Skeletal muscle tissue (tissue), 4 donors: ENCODE data around the gene L3MBTL4. TPM values are rescaled to one million over a fixed set of nuclear protein-coding genes. Genes with fewer than 3 reads are reported as not detected.

ENCODE experiments used
- H3K27ac ChIP-seq: one replicate; pipeline ENCODE4 v1.7.0; 2013; ENCODE audit warnings: mild to moderate bottlenecking, low read depth, low read length, inconsistent platforms
- H3K27me3 ChIP-seq, 3 donors: one replicate each; pipeline ENCODE4 v1.7.0; 2013; ENCODE audit warnings: low read length in 3 of 3; ENCODE audit not compliant: control insufficient read depth in 3 of 3, insufficient read depth in 3 of 3
- H3K36me3 ChIP-seq, 3 donors: one replicate each; pipeline ENCODE4 v1.7.0; 2013; ENCODE audit warnings: low read length in 3 of 3; ENCODE audit not compliant: control insufficient read depth in 3 of 3, insufficient read depth in 3 of 3
- H3K4me1 ChIP-seq, 3 donors: one replicate each; pipeline ENCODE4 v1.7.0; 2013; ENCODE audit warnings: low read length in 3 of 3, mild to moderate bottlenecking in 3 of 3; ENCODE audit not compliant: control insufficient read depth in 3 of 3, insufficient read depth in 3 of 3
- H3K4me3 ChIP-seq, 3 donors: one replicate each; pipeline ENCODE4 v1.7.0; 2013; ENCODE audit warnings: low read length in 3 of 3
- H3K9ac ChIP-seq, 3 donors: one replicate each; pipeline ENCODE4 v1.7.0; 2013; ENCODE audit warnings: low read length in 3 of 3, mild to moderate bottlenecking in 3 of 3, moderate library complexity in 2 of 3, low read depth in 1 of 3
- H3K9me3 ChIP-seq, 3 donors: one replicate each; pipeline ENCODE4 v1.7.0; 2013; ENCODE audit warnings: low read length in 3 of 3; ENCODE audit not compliant: control insufficient read depth in 3 of 3
- total RNA-seq: library from RNA; depleted of rRNA; stranded (reverse); fragments of >200 nt; gene quantifications from one replicate; pipeline ENCODE4 v1.2.3, GENCODE V29; 2014
- donor health status: Osteomylitis.

Gene L3MBTL4
- total RNA-seq: 5.2 TPM

DNA sequence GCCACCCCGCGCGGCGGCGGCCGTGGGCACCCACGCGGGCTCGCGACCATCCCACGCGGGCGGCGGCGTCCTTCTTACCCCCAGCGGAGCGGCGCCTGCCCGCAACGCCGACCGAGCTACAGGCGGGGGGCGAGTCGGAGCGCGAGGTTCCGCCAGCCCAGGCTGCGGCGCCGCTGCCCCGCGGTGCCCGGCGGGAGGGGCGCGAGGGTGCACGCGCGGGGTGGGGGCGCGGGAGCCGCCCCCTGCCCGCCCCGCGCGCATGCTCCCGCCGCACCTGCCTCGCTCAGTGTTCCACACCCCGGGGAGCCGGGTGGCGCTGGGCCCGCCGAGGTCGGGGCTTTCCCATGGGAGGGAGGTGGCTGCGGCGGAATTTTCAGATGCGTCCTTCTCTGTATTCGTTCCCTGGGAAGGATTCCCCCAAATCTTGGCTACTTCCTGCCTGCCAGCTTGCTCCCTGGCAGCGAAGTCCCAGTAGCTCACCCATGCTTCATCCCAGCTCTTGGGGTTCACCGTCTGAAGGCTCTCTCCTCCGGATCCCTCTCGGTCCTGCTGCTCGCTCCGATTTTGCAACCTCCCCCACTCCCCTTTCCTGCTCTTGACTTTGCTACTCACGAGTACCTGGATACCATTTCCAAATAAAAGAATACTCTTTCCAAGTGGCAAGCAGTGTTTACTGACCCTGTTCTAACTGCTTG lies at the start of gene L3MBTL4:
L3MBTL4 (minus strand) TSS at position 189 of the 695 bp plus-strand sequence. CDS start 103,286 bp downstream, outside the sequence.
- Histone ChIP-seq H3K9ac (peak within 1 kb of the TSS; percentile 43 to 74 (median 73)), H3K36me3 (no peaks in the 10 kb centered on the region), H3K9me3 (no peaks in the 10 kb centered on the region), H3K4me1 (peaks cover 3 to 7% (median 6%) of the 10 kb centered on the region in 3 donors), H3K27me3 (peaks cover 0 to 4% (median 0%) of the 10 kb centered on the region in 3 donors), H3K27ac (peak within 1 kb of the TSS; percentile 69), H3K4me3 (peak within 1 kb of the TSS; percentile 74 to 75 (median 75))

DNA sequence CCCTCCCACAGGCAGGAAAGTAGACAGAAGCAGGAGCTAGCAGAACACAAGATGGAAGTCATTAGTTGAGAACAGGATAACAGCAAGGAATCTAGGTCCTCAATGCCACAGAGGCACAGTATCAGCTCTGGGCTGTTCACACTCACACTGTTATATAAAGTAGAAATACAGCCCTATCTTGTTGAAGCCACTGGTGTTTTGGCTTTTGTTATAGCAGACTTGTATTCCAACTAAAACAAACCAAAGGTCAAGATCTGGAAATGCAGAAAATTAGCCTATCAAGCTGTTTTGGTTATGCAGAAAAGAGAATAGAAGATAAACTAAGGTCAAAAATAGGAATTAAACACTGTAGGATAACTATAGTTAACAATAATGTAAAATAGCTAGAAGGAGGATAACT lies 37.5 kb upstream of the L3MBTL4 start:
- Histone ChIP-seq H3K27me3 (no peaks in the 10 kb centered on the region), H3K27ac (no peak overlapping the region), H3K36me3 (no peaks in the 10 kb centered on the region)

DNA sequence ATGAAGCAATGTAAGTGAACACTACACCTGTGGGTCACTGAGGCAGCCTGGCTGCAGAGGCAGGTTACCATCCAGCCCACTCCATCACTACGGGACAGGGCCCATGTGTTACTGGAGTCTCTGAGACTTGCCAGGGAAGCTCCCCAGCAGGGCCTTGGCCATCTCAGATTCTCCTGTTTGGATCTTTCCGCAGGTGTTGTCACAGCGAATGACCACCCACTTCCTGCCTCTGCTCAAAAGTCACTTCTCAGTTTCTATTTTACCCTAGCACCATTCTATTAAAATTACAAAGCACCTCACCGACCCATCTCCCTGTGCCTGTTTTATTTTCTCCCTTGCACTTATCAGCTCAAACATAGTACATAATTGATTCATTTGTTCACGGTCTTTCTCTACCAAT lies 34.5 kb upstream of the L3MBTL4 start:
- Histone ChIP-seq H3K4me1 (no peaks in the 10 kb centered on the region), H3K36me3 (no peaks in the 10 kb centered on the region), H3K4me3 (no peak overlapping the region), H3K27ac (no peak overlapping the region), H3K9ac (no peak overlapping the region), H3K9me3 (no peaks in the 10 kb centered on the region), H3K27me3 (peaks cover 0 to 3% (median 0%) of the 10 kb centered on the region in 3 donors)

More for the DNA sequence above, 37.5 kb upstream of the L3MBTL4 start:
- Histone ChIP-seq H3K9me3 (no peaks in the 10 kb centered on the region), H3K4me1 (no peaks in the 10 kb centered on the region), H3K4me3 (no peak overlapping the region), H3K9ac (no peak overlapping the region)

DNA sequence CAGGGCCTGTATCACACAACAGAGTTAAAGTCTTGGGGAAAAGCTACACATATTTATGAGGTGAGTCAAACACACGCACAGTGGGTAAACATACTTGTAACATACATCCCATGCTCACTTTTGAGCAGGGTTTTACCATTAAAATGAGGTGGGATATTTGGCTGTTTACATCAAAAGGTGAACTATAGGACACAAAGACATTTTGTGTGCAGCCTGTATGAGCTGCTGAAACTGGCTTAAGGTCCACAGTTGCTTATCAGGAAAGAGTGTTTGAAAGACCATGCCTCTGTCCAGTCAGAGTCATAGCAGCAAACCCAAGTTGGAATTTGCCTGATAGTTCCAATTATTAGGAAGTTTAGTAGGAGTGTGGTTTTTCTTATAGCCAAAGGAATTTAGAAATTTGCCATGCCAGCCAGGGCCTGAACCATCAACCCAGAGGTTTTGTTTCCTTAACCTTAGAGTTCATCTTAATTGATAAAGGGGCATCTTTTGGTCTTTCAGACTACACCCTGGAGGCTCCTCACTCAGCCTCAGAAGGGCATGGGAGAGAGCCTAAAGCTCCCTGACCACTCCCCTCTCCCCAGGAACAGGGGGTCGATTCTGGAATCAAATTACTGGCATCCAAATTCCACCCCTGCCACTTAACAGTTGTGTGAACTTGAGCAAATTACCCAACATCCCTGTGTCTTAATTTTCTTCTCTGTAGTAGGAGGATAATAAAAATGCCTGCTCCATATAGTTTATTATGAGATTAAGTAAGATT lies 29.9 kb upstream of the L3MBTL4 start:
- no peaks in the 10 kb centered on the region for H3K36me3 ChIP-seq
- no peak overlapping the region for H3K9ac ChIP-seq
- H3K4me3 ChIP-seq: no peak overlapping the region
- peaks cover 0 to 3% (median 0%) of the 10 kb centered on the region in 3 donors for H3K27me3 ChIP-seq
- H3K4me1 ChIP-seq: no peaks in the 10 kb centered on the region
- H3K9me3 ChIP-seq: no peaks in the 10 kb centered on the region
- H3K27ac ChIP-seq: no peak overlapping the region

DNA sequence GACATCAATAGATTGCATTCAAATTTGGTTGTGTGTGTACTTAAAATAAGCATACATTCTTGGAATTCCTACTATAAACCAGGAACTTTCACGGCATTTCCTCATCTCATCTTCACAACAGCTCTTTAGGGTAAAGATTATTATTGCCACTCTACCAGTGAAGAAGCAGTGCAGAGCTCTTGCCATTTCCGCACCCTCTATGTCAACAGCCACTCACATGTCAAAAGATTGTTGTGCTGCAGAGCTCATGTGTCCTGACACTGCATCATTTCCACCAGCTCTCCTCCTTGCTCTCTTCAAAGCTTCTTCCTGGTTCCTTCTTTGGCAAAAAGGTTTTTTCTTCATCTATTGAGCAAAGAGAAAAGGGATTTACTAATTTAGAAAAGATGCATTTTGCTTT lies 26.5 kb upstream of the L3MBTL4 start:
- Histone ChIP-seq H3K27me3 (peaks cover 0 to 5% (median 3%) of the 10 kb centered on the region in 3 donors), H3K36me3 (no peaks in the 10 kb centered on the region), H3K9ac (no peak overlapping the region), H3K27ac (no peak overlapping the region), H3K9me3 (no peaks in the 10 kb centered on the region), H3K4me1 (no peaks in the 10 kb centered on the region), H3K4me3 (no peak overlapping the region)

DNA sequence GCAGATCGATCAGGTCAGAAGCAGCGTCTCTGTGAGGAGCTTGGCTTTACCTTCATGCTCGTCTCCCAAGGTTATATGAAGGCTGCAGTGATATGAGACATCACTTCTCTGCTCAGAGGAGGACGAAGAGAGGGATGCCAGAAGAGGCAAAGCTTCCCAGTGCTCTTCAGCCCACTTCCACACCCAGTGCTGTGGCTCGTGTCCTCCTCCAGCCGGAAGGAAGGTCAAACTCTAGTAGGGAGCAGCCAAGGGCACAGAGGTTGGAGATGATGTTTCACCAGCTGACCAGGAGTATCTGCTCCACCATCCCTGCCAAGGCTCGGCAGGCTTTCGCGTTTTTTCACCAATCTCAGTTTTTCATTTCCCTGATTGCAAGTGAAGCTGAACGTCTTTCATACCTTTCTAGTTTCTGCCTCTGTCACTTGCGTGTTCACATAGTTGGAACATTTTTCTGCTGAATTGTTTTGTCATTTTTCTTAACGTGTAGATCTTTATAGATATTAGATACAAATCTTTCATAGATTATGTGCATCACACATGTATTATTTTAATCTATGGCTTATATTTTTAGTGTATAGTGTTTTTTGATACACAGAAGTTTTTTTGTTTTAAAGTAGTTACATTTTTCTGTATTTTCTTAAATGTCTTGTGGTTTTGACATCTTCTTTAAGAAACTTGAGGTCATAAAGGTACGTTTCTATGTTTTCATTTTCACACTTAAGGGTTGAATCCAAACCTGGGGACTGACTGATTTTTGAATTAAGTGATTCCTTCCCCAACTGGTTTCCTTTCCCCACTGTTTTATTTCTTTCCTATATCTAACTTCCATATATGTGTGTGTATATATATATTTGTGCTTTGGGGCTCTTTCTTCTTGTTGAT lies 23.5 kb upstream of the L3MBTL4 start:
- H3K36me3 ChIP-seq: no peaks in the 10 kb centered on the region
- peaks cover 0 to 5% (median 0%) of the 10 kb centered on the region in 3 donors for H3K27me3 ChIP-seq
- no peaks in the 10 kb centered on the region for H3K4me1 ChIP-seq
- no peak overlapping the region for H3K9ac ChIP-seq
- no peaks in the 10 kb centered on the region for H3K9me3 ChIP-seq
- H3K27ac ChIP-seq: no peak overlapping the region
- no peak overlapping the region for H3K4me3 ChIP-seq

DNA sequence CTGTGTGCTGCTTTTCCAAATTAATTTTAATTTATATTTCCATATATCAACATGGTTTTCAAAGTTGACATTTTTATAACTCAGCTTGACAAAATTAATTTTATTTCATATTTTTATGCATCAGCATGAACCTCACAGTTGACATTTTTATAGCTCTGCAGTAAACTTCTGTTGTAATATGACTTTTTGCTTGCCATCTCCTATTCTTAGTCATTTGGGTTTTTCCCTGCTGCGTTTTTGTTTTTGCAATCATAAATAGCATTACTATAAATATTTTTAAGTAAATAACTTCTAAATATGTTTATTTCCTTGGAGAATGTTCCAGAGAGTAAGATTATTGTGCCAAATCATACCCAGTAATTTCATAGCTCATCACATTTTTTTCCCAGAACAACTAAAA lies 21.0 kb upstream of the L3MBTL4 start:
- Histone ChIP-seq H3K27me3 (peaks cover 0 to 5% (median 0%) of the 10 kb centered on the region in 3 donors), H3K4me1 (no peaks in the 10 kb centered on the region), H3K9ac (no peak overlapping the region), H3K4me3 (no peak overlapping the region), H3K36me3 (no peaks in the 10 kb centered on the region), H3K27ac (no peak overlapping the region), H3K9me3 (no peaks in the 10 kb centered on the region)

DNA sequence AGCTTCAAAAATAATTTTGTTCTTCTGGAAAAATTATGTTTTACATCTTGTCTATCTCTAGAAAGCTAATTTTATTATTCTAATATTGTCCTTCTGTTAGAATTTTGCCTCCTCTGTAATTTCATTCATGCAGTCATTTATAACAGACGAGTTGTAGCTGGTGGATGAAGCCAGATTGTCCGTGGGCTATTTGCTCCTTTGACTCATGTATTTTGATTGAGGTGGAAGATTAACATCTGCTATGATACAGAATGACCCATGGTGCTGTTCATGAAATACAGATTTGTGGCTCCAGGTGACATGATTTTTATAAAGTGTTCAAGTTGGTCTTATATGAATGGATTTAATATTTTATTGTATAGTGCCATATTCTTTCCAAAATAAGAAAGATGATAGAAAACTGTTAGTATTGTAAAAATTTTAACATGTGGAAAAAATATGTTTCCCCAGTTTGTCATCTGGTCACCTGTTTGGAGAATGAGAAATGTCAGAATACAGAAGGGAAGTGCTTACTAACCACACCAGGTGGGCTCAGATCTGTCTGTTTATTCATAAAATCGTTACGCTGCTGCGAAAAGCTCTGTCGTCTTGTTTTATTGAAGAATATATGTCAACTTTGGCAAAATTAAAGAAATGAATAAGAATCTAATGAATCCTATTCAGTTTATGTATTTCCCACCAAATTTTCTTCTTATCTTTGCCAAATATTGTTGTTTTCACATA lies 20.4 kb upstream of the L3MBTL4 start:
- no peak overlapping the region for H3K4me3 ChIP-seq
- H3K36me3 ChIP-seq: no peaks in the 10 kb centered on the region
- no peak overlapping the region for H3K27ac ChIP-seq
- no peak overlapping the region for H3K9ac ChIP-seq
- peaks cover 0 to 5% (median 0%) of the 10 kb centered on the region in 3 donors for H3K27me3 ChIP-seq
- H3K4me1 ChIP-seq: no peaks in the 10 kb centered on the region
- no peaks in the 10 kb centered on the region for H3K9me3 ChIP-seq

DNA sequence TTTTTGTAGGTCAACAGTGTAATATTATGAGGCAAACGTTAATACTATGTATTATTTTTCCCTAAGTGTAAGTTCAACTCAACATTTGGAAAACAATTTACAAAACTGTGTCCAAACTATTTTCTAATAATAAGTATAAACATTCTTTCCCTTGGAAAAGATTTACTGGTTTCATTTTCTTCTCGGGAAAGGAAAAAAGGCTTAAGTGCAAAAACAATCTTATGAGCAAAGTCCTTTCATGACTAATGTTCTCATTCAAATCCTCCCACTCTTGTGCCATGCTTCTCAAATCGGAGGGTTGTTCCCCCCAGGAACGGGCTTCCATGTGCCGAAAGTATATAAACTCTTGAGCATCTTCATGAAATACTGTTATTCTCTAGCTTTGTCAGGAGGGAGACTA lies 19.8 kb upstream of the L3MBTL4 start:
- Histone ChIP-seq H3K27me3 (peaks cover 0 to 5% (median 0%) of the 10 kb centered on the region in 3 donors), H3K9ac (no peak overlapping the region), H3K4me1 (no peaks in the 10 kb centered on the region), H3K9me3 (no peaks in the 10 kb centered on the region), H3K27ac (no peak overlapping the region), H3K4me3 (no peak overlapping the region), H3K36me3 (no peaks in the 10 kb centered on the region)
